Hepatic stellate cell (primary cell): ENCODE measurements around the gene SMG6.
"Not testable (repeated sequence)": the region's sequence is repeated elsewhere in the genome, so short reads cannot be mapped to it uniquely, and the experiment has no call there.

Experiments
- DNase-seq: peaks from one replicate; pipeline ENCODE4 v3.0.0; 2011; ENCODE audit warnings: low spot score

Gene SMG6

GRCh38 chr17:2025622-2026309 lies 277.8 kb downstream of the SMG6 start:
- peak; percentile 89 for DNase-seq

- DNase-seq = no peak
Measured at GRCh38 chr17:2025220-2025621, 278.4 kb downstream of the SMG6 start, which contains the start of gene RTN4RL1. TSS of gene RTN4RL1 (minus strand) at chr17:2025334. CDS start at chr17:2024865, 469 bp downstream.

- no peak for DNase-seq
Measured at GRCh38 chr17:2024572-2025219, 278.9 kb downstream of the SMG6 start.

DNA sequence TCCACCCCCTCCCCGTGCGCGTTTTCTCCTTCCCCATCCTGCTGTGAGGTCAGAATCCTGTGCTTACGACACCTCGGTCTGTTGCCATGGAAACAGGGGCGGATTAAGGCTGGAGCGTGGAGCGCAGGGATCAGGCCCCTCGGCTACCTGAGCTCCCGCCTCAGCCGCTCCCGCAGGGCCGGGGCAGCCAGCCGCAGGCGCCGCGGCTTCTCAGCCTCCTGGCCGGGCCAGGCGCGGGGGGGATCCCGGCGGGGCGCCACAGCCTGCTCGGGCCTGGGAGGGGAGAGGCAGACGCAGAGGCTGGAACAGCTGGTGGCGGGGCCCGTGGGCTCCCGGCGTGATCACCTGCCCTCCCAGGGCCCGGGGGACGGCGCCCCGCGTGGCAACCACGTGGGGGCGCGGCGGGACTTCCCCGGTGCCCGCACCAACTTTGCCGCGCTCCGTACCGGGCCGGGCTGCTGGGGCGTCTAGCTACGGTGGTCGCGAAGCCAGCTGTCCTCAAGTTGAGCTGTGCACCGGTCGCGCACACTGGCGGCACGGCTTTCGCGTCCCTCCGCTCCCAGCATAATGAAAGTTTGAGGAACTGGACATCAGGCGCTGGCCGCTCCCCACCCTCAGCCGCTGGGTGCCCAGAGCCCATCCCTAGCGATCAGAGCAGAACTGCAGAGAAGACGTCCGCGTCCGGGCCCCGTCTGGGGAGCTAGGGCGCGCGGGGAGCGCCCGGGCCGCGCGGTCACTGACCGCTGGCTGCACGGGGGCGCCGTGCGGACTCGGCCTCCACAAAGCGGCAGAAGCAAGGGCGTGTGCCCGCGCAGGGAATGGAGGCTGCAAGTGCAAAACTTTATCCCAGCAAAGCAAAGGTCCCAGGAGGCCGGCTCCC lies 279.7 kb downstream of the SMG6 start:
- DNase-seq = no peak

GRCh38 chr17:2023256-2023655 lies 280.3 kb downstream of the SMG6 start:
- no peak for DNase-seq

DNA sequence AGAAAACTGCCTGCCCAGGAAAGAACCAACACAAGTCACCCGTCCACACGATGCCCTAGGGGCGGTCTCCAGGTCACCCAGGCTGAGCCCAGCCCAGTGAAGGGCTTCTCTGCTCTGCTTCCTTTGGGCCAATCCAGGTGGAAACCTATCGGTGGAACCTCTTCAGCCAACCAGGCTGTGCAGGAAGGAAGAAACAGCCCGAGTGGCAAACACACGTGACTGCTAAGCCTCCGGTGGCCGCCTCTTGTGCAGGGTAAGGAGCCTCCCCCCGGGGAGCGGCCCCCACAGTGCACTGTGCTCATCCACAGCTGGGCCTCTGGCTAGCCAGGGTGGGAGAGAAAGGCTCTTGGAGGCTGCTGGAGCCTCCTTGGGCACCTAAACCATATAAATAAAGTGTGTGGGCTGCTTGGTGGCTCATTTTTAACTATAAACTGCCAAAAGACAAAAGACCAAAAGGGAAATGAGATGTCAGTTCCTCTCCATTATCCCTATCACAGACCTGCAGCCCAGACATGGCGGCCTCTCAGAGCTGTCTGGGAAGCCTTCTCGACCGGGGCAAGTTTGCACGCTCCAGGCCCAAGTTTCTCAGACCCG lies 280.8 kb downstream of the SMG6 start:
- no peak for DNase-seq

DNA sequence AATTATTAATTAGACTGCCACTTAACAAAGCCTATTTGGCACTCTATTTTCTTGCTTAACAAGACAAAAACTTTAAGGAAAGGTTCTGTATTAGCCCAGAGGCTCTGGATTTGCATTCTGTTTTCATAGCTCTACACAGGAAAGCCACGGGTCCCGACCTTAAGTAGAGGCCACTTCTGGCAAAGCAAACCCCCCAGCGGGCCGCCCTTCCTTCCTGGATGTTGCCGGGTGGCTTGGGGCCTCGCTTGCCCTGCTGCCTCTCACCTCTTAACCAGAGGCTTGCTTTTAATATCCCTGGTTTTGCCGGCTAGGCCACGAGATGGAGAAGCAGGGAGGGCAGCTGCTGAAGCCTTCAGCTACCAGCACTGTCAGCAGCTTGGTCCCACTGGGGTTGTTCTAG lies 282.9 kb downstream of the SMG6 start:
- DNase-seq = no peak

GRCh38 chr17:2019723-2020122 lies 283.9 kb downstream of the SMG6 start:
- no peak for DNase-seq

DNA sequence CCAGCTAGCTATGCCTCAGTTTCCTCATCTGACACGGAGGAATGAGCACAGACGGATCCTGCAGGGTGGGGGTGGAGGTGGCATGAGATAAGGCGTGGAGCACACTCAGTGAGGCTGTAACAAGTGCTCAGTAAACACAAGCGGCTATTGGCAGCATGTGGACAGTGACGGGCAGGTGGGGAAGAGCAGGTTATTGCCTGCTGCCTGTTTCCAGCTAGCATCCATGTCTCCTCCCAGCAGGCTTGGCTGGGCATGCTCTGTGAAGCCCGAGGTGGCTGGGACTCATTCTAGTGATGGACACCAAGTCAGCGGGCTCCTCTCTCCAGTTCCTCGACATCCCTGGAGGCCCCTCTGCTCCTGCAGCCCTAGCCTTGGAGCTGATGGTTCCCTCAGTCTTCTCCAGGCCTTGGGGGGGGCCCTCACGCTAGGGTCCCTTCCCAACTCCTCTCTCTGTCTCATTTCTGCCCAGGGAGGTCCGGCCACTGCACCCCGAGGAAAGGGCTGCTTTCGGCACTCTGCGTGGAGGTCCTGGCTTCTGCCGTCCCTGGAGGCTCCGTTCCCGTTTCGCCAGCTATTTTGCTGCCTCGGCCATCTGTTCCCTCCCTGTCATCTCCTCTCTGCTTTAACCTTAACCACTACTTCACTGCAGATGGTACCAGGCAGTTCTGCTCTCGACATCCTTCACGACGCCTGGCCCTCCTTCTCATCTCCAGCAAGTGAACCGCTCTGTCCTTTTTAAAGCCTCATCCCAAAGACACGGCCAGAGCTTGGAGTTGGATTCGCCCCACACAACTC lies 284.7 kb downstream of the SMG6 start:
- DNase-seq = no peak

GRCh38 chr17:2017274-2017941 lies 286.2 kb downstream of the SMG6 start:
- no peak for DNase-seq

- no peak for DNase-seq
Measured at GRCh38 chr17:2016494-2016893, 287.1 kb downstream of the SMG6 start.

DNA sequence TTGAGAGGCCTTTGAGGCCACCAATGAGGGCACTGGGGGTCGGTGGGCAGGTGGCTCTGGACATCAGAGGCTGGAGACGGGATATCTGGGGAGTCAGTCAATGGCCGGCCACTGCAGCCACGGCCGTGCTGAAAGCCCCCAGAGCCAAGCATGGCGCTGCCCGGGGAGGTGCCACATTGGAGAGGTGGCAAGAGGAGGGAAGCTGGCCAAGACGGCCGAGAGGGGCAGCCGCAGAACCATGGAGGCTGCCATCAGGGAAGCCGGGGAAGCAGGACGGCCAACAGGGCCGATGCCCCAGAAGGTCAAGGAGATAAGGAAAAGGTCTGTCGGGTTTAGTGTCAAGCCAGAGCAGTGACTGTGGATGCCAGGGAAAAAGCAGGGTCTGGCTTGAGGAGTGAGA lies 288.3 kb downstream of the SMG6 start:
- no peak for DNase-seq

GRCh38 chr17:2013994-2014317 lies 289.6 kb downstream of the SMG6 start:
- no peak for DNase-seq

- not testable (repeated sequence) for DNase-seq
Measured at GRCh38 chr17:2013220-2013993, 290.2 kb downstream of the SMG6 start.

- DNase-seq = no peak
Measured at GRCh38 chr17:2012499-2012898, 291.1 kb downstream of the SMG6 start.

DNA sequence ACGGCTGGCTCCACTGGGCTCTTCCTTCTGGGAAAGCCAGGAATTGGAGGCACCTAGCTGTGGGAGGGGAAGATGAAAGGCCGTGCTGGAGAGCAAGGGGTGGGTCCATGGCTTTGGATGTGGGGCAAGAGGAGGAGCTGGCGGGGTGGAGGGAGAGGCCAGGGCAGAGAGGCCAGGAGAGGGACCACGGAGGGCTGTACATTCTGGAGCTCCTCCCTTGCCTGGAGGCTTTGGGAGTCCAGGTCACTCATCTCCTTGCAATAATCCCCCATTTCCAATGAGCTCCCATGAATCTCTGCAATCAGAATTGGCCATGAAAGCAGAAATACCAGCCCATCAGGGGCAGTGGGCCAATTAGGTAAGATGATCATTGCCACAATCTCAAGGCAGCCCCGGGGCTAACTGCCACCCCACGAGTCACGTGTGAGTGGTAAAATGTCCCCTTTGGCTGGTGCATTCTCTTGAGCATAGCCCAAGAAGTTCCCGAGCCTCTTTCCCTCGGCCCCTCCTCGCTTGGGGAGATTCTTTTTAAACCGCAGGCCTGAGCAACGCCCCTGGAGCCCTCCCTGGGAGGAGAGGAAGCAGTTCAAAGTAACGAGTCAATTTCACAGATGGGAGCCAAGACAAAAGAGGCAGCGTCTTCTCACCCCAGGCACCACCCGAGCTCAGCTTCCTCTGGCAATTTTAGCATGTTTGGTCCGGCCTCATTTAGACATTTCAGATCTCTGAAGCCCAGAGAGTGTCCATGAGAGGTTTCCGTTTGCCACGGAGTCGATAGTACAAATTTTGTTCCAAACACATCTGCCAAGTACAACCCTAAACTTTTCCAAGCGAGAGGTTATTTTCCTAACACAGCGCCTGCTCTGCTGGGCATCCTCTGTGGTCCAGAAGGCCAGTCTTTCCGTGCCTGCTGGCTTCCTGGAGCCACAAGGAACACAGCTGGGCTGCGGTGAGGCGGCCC lies 291.9 kb downstream of the SMG6 start:
- peak; percentile 64 for DNase-seq
